H9 (cell line): ENCODE measurements around the gene SSX2IP. TPM values are rescaled to one million over a fixed set of nuclear protein-coding genes. Genes with fewer than 3 reads are reported as not detected.
A peak's percentile ranks its signal among the peaks of the same experiment; 100 is the strongest.

Source experiments
- DNase-seq: peaks from one replicate; pipeline ENCODE4 v3.0.0-alpha.2; 2017
- H2AFZ ChIP-seq: one replicate; pipeline ENCODE4 v1.6.1; 2013; ENCODE audit warnings: mild to moderate bottlenecking, low read length, control low read depth, moderate library complexity
- H2AK5ac ChIP-seq: 2 replicates; pipeline ENCODE4 v1.6.1; 2013; ENCODE audit warnings: low read length, control low read depth, mixed read lengths; ENCODE audit not compliant: insufficient read length
- H2BK120ac ChIP-seq: one replicate; pipeline ENCODE4 v1.6.1; 2013; ENCODE audit warnings: low read depth, mild to moderate bottlenecking, low read length, control low read depth, inconsistent platforms; ENCODE audit not compliant: poor library complexity, severe bottlenecking
- H2BK12ac ChIP-seq: 2 replicates; pipeline ENCODE4 v1.6.1; 2013; ENCODE audit warnings: low read length, control low read depth, mixed read lengths, low read depth; ENCODE audit not compliant: insufficient read length
- H2BK15ac ChIP-seq: 2 replicates; pipeline ENCODE4 v1.6.1; 2013; ENCODE audit warnings: low read depth, low read length, control low read depth
- H2BK20ac ChIP-seq: one replicate; pipeline ENCODE4 v1.6.1; 2013; ENCODE audit warnings: low read depth, mild to moderate bottlenecking, low read length, control low read depth, inconsistent platforms; ENCODE audit not compliant: poor library complexity, severe bottlenecking
- H2BK5ac ChIP-seq: 2 replicates; pipeline ENCODE4 v1.6.1; 2013; ENCODE audit warnings: low read length, control low read depth, mixed read lengths; ENCODE audit not compliant: insufficient read length
- H3K14ac ChIP-seq: 2 replicates; pipeline ENCODE4 v1.6.1; 2013; ENCODE audit warnings: low read length, control low read depth; ENCODE audit not compliant: insufficient read depth
- H3K18ac ChIP-seq: 2 replicates; pipeline ENCODE4 v1.6.1; 2013; ENCODE audit warnings: low read depth, mild to moderate bottlenecking, mixed read lengths, low read length, control low read depth; ENCODE audit not compliant: insufficient read length
- H3K23ac ChIP-seq: 2 replicates; pipeline ENCODE4 v1.6.1; 2013; ENCODE audit warnings: low read length, control low read depth, mixed read lengths, low read depth; ENCODE audit not compliant: insufficient read length
- H3K23me2 ChIP-seq: 2 replicates; pipeline ENCODE4 v1.6.1; 2013; ENCODE audit warnings: low read depth, mild to moderate bottlenecking, mixed read lengths, low read length, control low read depth; ENCODE audit not compliant: insufficient read length, poor library complexity, severe bottlenecking
- H3K27ac ChIP-seq: 2 replicates; pipeline ENCODE4 v1.5.1; 2013; ENCODE audit warnings: low read length, control low read depth, mixed read lengths, low read depth; ENCODE audit not compliant: insufficient read length
- H3K27me3 ChIP-seq: 2 replicates; pipeline ENCODE4 v1.6.1; 2013; ENCODE audit warnings: low read length, control low read depth, inconsistent platforms; ENCODE audit not compliant: insufficient read depth
- H3K4ac ChIP-seq: 2 replicates; pipeline ENCODE4 v1.6.1; 2013; ENCODE audit warnings: low read depth, mild to moderate bottlenecking, control low read depth, inconsistent platforms, low read length, moderate library complexity
- H3K4me1 ChIP-seq: 2 replicates; pipeline ENCODE4 v1.6.1; 2013; ENCODE audit warnings: low read length, control low read depth, inconsistent platforms; ENCODE audit not compliant: insufficient read depth
- H3K4me2 ChIP-seq: 2 replicates; pipeline ENCODE4 v1.6.1; 2013; ENCODE audit warnings: low read length, control low read depth, mixed read lengths; ENCODE audit not compliant: insufficient read length, insufficient read depth
- H3K56ac ChIP-seq: 2 replicates; pipeline ENCODE4 v1.6.1; 2013; ENCODE audit warnings: low read depth, mild to moderate bottlenecking, mixed read lengths, low read length, control low read depth; ENCODE audit not compliant: insufficient read length
- H3K79me1 ChIP-seq: 2 replicates; pipeline ENCODE4 v1.6.1; 2013; ENCODE audit warnings: low read depth, mild to moderate bottlenecking, moderate library complexity, low read length, control low read depth, inconsistent platforms; ENCODE audit not compliant: insufficient read depth, poor library complexity, severe bottlenecking
- H3K79me2 ChIP-seq: 2 replicates; pipeline ENCODE4 v1.6.1; 2013; ENCODE audit warnings: low read length, control low read depth, inconsistent platforms; ENCODE audit not compliant: insufficient read depth
- H3K9ac ChIP-seq: 2 replicates; pipeline ENCODE4 v1.6.1; 2013; ENCODE audit warnings: low read length, control low read depth, mixed read lengths; ENCODE audit not compliant: insufficient read length; ENCODE audit errors: extremely low read depth
- H3K9me3 ChIP-seq: one replicate; pipeline ENCODE4 v1.6.1; 2013; ENCODE audit warnings: low read depth, low read length, inconsistent platforms; ENCODE audit not compliant: control insufficient read depth
- H3T11ph ChIP-seq: one replicate; pipeline ENCODE4 v1.6.1; 2013; ENCODE audit warnings: mild to moderate bottlenecking, low read length, control low read depth, inconsistent platforms
- H4K20me1 ChIP-seq: one replicate; pipeline ENCODE4 v1.6.1; 2013; ENCODE audit not compliant: control insufficient read depth, insufficient read length, insufficient read depth
- H4K5ac ChIP-seq: 2 replicates; pipeline ENCODE4 v1.6.1; 2013; ENCODE audit warnings: low read depth, mild to moderate bottlenecking, mixed read lengths, low read length, control low read depth; ENCODE audit not compliant: insufficient read length
- H4K8ac ChIP-seq: replicated peaks from 2 replicates; pipeline ENCODE4 v1.6.1; 2013; ENCODE audit warnings: low read length, control low read depth, mixed read lengths, low read depth; ENCODE audit not compliant: insufficient read length
- H4K91ac ChIP-seq: 2 replicates; pipeline ENCODE4 v1.6.1; 2013; ENCODE audit warnings: low read depth, mild to moderate bottlenecking, moderate library complexity, mixed read lengths, low read length, control low read depth; ENCODE audit not compliant: insufficient read length
- H3K27ac Mint-ChIP-seq, 3 experiments: 2 replicates in 2 of 3; 3 replicates in 1 of 3; pipeline ENCODE4 v1.8.0; 2020 to 2021; ENCODE audit warnings: mixed read lengths in 3 of 3, mild to moderate bottlenecking in 1 of 3, moderate library complexity in 1 of 3
- H3K27me3 Mint-ChIP-seq: 2 replicates; pipeline ENCODE4 v1.8.0; 2021; ENCODE audit warnings: low read depth, mild to moderate bottlenecking, moderate library complexity, mixed read lengths
- H3K36me3 Mint-ChIP-seq, 3 experiments: 2 replicates in 2 of 3; 3 replicates in 1 of 3; pipeline ENCODE4 v1.8.0; 2020 to 2021; ENCODE audit warnings: low read depth in 3 of 3, mixed read lengths in 3 of 3; ENCODE audit not compliant: insufficient read depth in 1 of 3
- H3K4me1 Mint-ChIP-seq, 2 experiments: 2 replicates each; pipeline ENCODE4 v1.8.0; 2020; ENCODE audit warnings: mixed read lengths in 2 of 2
- H3K4me3 Mint-ChIP-seq, 2 experiments: 2 replicates in 1 of 2; 3 replicates in 1 of 2; pipeline ENCODE4 v1.8.0; 2020 to 2021; ENCODE audit warnings: mild to moderate bottlenecking in 2 of 2, mixed read lengths in 2 of 2, moderate library complexity in 1 of 2
- H3K9me3 Mint-ChIP-seq, 2 experiments: 2 replicates in 1 of 2; 3 replicates in 1 of 2; pipeline ENCODE4 v1.8.0; 2020; ENCODE audit warnings: mild to moderate bottlenecking in 2 of 2, mixed read lengths in 2 of 2, moderate library complexity in 1 of 2
- CTCF ChIP-seq: fragments of 200-600 bp; sonication (generic); conservative IDR thresholded peaks from 3 replicates; pipeline ENCODE4 v1.8.0; 2021; ENCODE audit warnings: antibody characterized with exemption, mild to moderate bottlenecking
- WGBS: extraction: QIAGEN DNeasy Blood & Tissue Kit; methylation state at CpG from one replicate; pipeline ENCODE4 v1.1.7; 2013; ENCODE audit warnings: missing lambda C conversion rate, low lambda C conversion rate, mixed read lengths; ENCODE audit not compliant: insufficient read length; ENCODE audit errors: extremely low coverage; 5-methylcytosine and 5-hydroxymethylcytosine counted together
- total RNA-seq: library from RNA; stranded (reverse); gene quantifications from 2 replicates; pipeline ENCODE4 v1.2.1, GENCODE V29; 2021

Gene SSX2IP
- total RNA-seq, 1 experiment from 2014 or later: 19.6 TPM

GRCh38 chr1:84688463-84689061, 1.7 kb downstream of the SSX2IP start:
- Histone ChIP-seq H2BK15ac (no peak overlapping the region), H3K4ac (no peak overlapping the region), H3K79me2 (peaks cover 12% of the 10 kb centered on the region; the same call in 1 of the 2 replicates), H3K27me3 (no peaks in the 10 kb centered on the region), H4K8ac (no peak overlapping the region), H3K18ac (no peak overlapping the region), H2AFZ (no peak overlapping the region), H3K56ac (no peak overlapping the region), H3T11ph (no peak overlapping the region), H4K5ac (no peak overlapping the region), H3K23me2 (peaks cover 7% of the 10 kb centered on the region), H2BK20ac (no peak overlapping the region), H2BK120ac (no peak overlapping the region), H2BK12ac (no peak overlapping the region), H2BK5ac (no peak overlapping the region), H4K20me1 (peaks cover 3% of the 10 kb centered on the region), H3K79me1 (peaks cover under 1% of the 10 kb centered on the region), H2AK5ac (no peak overlapping the region), H3K27ac (no peak overlapping the region), H3K14ac (no peak overlapping the region), H4K91ac (no peak overlapping the region), H3K4me1 (peaks cover 9% of the 10 kb centered on the region; the same call in 1 of the 2 replicates), H3K23ac (no peak overlapping the region), H3K9me3 (no peaks in the 10 kb centered on the region), H3K9ac (no peak overlapping the region), H3K4me2 (peak overlapping the region; percentile 92)
- Mint-ChIP-seq H3K4me3 (peak overlapping the region; percentile 77 to 93), H3K4me1 (peaks cover 30 to 36% of the 10 kb centered on the region in 2 experiments), H3K27me3 (no peaks in the 10 kb centered on the region), H3K9me3 (no peaks in the 10 kb centered on the region), H3K36me3 (peaks cover 0 to 2% (median 0%) of the 10 kb centered on the region in 3 experiments; a peak in 2 of 7 replicates), H3K27ac (no peak overlapping the region)
- WGBS: no CpG with 5 or more reads among the region's 8 CpGs
- DNase-seq: no peak
- no peak for TF ChIP-seq CTCF
